ENCODE data around the gene NACC2.
"Not testable (repeated sequence)": the region's sequence is repeated elsewhere in the genome, so short reads cannot be mapped to it uniquely, and the experiment has no call there.

The NACC2 gene

GRCh38 chr9:136031741-136032730 lies 63.1 kb downstream of the NACC2 start:
- Histone ChIP-seq H3K27me3 (replicated peaks; ENCODE audit: control insufficient read depth, insufficient read depth, low read length) (no peaks in the 10 kb centered on the region), H3K4me3 (replicated peaks; ENCODE audit: low read depth, low read length) (no peak overlapping the region), H3K36me3 (ENCODE audit: control insufficient read depth, insufficient read depth, low read length) (no peaks in the 10 kb centered on the region)
- DNase-seq (ENCODE audit: extremely low read depth, insufficient read length), result no peak
- no peak for TF ChIP-seq CTCF (IDR thresholded peaks at IDR 0.05; ENCODE audit: insufficient read depth, low read length, poor library complexity, severe bottlenecking)

DNA sequence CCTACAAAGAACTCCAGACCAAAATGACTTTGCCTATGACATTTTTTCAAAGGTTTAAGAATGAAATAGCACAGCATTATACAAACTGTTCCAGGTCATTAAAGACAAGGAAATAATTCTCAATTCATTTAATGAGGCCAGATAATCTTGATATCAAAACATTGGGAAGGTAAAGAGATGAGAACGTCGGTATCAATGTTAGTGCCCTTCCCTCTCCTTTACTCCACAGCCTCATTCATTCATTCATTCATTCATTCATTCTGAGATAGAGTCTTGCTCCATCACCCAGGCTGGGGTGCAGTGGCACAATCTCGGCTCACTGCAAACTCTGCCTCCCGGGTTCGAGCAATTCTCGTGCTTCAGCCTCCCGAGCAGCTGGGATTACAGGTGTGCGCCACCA lies 64.0 kb downstream of the NACC2 start:
- no peak for TF ChIP-seq CTCF (IDR thresholded peaks at IDR 0.05; ENCODE audit: insufficient read depth, low read length, poor library complexity, severe bottlenecking)
- H3K36me3 ChIP-seq (ENCODE audit: control insufficient read depth, insufficient read depth, low read length), result no peaks in the 10 kb centered on the region
- no peaks in the 10 kb centered on the region for H3K27me3 ChIP-seq (replicated peaks; ENCODE audit: control insufficient read depth, insufficient read depth, low read length)
- no peak overlapping the region for H3K4me3 ChIP-seq (replicated peaks; ENCODE audit: low read depth, low read length)
- no peak for DNase-seq (ENCODE audit: extremely low read depth, insufficient read length)

DNA sequence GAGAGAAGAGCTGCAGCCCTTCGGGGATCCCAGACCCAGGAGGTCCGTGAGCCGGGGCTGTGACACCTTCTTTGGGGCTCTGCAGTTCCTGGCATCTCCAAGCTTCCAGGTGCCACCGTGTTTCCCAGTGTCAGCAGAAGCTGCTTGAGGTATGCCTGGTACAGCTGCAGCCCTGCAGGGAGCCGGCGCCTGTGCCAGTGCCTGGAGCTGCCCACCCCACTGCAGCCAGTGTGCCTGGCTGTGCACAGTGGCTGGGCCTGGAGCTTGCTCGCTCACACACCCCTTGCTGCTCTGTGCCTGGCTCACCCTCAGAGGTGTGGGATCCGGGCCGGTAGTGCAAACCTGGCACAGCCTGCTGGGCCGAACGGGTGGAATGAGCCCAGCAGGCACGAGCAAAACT lies 65.5 kb downstream of the NACC2 start:
- TF ChIP-seq CTCF (IDR thresholded peaks at IDR 0.05; ENCODE audit: insufficient read depth, low read length, poor library complexity, severe bottlenecking), result no peak
- Histone ChIP-seq H3K27me3 (replicated peaks; ENCODE audit: control insufficient read depth, insufficient read depth, low read length) (no peaks in the 10 kb centered on the region), H3K36me3 (ENCODE audit: control insufficient read depth, insufficient read depth, low read length) (no peaks in the 10 kb centered on the region), H3K4me3 (replicated peaks; ENCODE audit: low read depth, low read length) (no peak overlapping the region)
- no peak for DNase-seq (ENCODE audit: extremely low read depth, insufficient read length)

DNA sequence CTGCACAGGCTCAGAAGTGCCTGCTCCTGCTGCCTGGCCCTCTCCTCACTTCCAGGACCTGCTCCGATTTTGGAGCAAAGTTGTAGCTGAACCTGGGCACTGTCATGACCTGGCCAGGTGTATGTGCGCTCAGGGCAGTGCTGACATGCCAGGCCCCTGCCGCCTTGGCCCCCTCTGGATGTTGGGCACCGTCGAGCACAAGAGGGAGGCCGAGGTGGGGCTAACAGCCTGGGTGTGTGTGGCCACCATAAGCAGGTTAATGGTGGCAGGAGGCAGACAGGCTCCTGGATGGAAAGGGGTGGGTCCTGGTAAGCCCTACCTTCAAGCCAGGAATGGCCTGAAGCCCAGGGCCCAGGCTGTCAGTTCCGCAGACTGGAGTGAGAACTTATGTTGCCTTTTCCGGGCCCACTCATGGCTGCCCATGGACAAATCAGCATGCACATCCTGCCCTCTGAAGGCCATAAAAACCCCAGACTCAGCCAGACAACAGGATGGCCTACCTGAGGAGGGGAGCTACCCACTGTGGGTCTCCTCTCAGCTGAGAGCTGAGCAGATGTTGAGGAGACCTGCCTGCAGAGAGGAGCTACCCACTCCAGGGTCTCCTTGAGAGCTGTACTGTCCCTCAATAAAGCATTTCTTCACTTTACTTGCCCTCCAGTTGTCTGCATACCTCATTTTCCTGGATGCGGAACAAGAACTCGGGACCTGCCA lies 66.2 kb downstream of the NACC2 start:
- no peak for TF ChIP-seq CTCF (IDR thresholded peaks at IDR 0.05; ENCODE audit: insufficient read depth, low read length, poor library complexity, severe bottlenecking)
- no peak for DNase-seq (ENCODE audit: extremely low read depth, insufficient read length)
- no peak overlapping the region for H3K4me3 ChIP-seq (replicated peaks; ENCODE audit: low read depth, low read length)

GRCh38 chr9:136026943-136027289 lies 68.2 kb downstream of the NACC2 start:
- H3K27me3 ChIP-seq (replicated peaks; ENCODE audit: control insufficient read depth, insufficient read depth, low read length); DNase-seq (ENCODE audit: extremely low read depth, insufficient read length); H3K36me3 ChIP-seq (ENCODE audit: control insufficient read depth, insufficient read depth, low read length); H3K4me3 ChIP-seq (replicated peaks; ENCODE audit: low read depth, low read length): not testable (repeated sequence)

More for the DNA sequence above, 66.2 kb downstream of the NACC2 start:
- Histone ChIP-seq H3K36me3 (ENCODE audit: control insufficient read depth, insufficient read depth, low read length) (no peaks in the 10 kb centered on the region), H3K27me3 (replicated peaks; ENCODE audit: control insufficient read depth, insufficient read depth, low read length) (no peaks in the 10 kb centered on the region)

GRCh38 chr9:136026266-136026942 lies 68.7 kb downstream of the NACC2 start:
- Histone ChIP-seq H3K36me3 (ENCODE audit: control insufficient read depth, insufficient read depth, low read length) (no peaks in the 10 kb centered on the region), H3K27me3 (replicated peaks; ENCODE audit: control insufficient read depth, insufficient read depth, low read length) (no peaks in the 10 kb centered on the region), H3K4me3 (replicated peaks; ENCODE audit: low read depth, low read length) (no peak overlapping the region)
- no peak for DNase-seq (ENCODE audit: extremely low read depth, insufficient read length)
- TF ChIP-seq CTCF (IDR thresholded peaks at IDR 0.05; ENCODE audit: insufficient read depth, low read length, poor library complexity, severe bottlenecking), result no peak

Measured in GM06990 (cell line).